ENCODE results near the gene TRDMT1.

DNA sequence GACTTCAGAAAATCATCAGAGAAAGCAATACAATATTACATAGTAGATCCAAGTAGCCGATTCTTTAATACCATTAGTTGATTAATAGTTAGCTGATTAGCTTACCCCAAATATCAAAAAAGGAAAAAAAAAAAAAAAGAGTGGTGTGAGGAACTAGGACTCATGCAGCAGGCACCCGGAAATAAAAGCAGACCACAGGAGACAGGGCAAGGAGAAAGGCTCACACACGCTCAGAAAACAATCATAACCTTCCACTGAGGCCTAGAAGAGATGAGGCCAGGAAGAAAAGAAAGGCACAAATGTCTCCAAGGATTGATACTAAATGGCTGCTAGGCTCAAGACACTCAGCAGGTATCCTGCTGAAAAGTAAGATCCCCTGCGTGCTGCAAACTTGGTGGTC is 25.9 kb downstream of the TRDMT1 start:
- TF ChIP-seq POLR2A (IDR thresholded peaks at IDR 0.05), result no peak
- no peak for TF ChIP-seq CTCF (IDR thresholded peaks at IDR 0.05)
- TF ChIP-seq POLR2AphosphoS5 (IDR thresholded peaks at IDR 0.05), result no peak

All from suprapubic skin (tissue), 4 donors.